OCI-LY3 (cell line): ENCODE measurements around the gene SLC7A7.

Source experiments
- CTCF ChIP-seq: fragments of 200-600, 300-600 bp; sonication (generic); IDR thresholded peaks from 2 replicates; pipeline ENCODE4 v1.5.1; 2014; ENCODE audit warnings: antibody characterized with exemption, low read length, low read depth
- EZH2phosphoT487 ChIP-seq: fragments of 200-600 bp; shearing (Covaris generic); IDR thresholded peaks from 2 replicates; pipeline ENCODE4 v1.6.1; 2018; ENCODE audit warnings: antibody characterized with exemption, mixed run types, low read depth

- no peak for TF ChIP-seq CTCF
- TF ChIP-seq EZH2phosphoT487 = no peak
These were observed 27.2 kb upstream of the SLC7A7 start for GRCh38 chr14:22842211-22843122.
